HG02970 (cell line): ENCODE data around the gene PHC3.
A peak's percentile ranks its signal among the peaks of the same experiment; 100 is the strongest.

Experiments used
- ATAC-seq: cut with Tn5 transposase; IDR thresholded peaks from one replicate; pipeline ENCODE4 v1.9.1; 2021; ENCODE audit warnings: mild to moderate bottlenecking, moderate library complexity, moderate number of reproducible peaks; ENCODE audit not compliant: unreplicated experiment, low FRiP score

PHC3 gene

GRCh38 chr3:170189398-170190256 is 8.1 kb upstream of the PHC3 start:
- ATAC-seq = no peak

GRCh38 chr3:170180079-170180907 is 1.2 kb downstream of the PHC3 start:
- no peak for ATAC-seq

GRCh38 chr3:170179432-170179831 is 2.1 kb downstream of the PHC3 start:
- no peak for ATAC-seq

GRCh38 chr3:170178651-170179050 is 2.9 kb downstream of the PHC3 start:
- no peak for ATAC-seq

- ATAC-seq = no peak
Observed at GRCh38 chr3:170171563-170171962, 10.0 kb downstream of the PHC3 start.

- ATAC-seq = no peak
Observed at GRCh38 chr3:170164717-170165116, 16.8 kb downstream of the PHC3 start.

GRCh38 chr3:170163956-170164645 is 17.4 kb downstream of the PHC3 start:
- no peak for ATAC-seq

- no peak for ATAC-seq
Observed at GRCh38 chr3:170162630-170163029, 18.9 kb downstream of the PHC3 start.

- ATAC-seq = no peak
Observed at GRCh38 chr3:170162052-170162451, 19.5 kb downstream of the PHC3 start.

GRCh38 chr3:170159933-170160332 is 21.6 kb downstream of the PHC3 start:
- no peak for ATAC-seq

- ATAC-seq = no peak
Observed at GRCh38 chr3:170159459-170159858, 22.1 kb downstream of the PHC3 start.

GRCh38 chr3:170155604-170156003 is 25.9 kb downstream of the PHC3 start:
- no peak for ATAC-seq

GRCh38 chr3:170154569-170155143 is 26.9 kb downstream of the PHC3 start:
- ATAC-seq = peak; percentile 69

- no peak for ATAC-seq
Observed at GRCh38 chr3:170154084-170154483, 27.4 kb downstream of the PHC3 start.

GRCh38 chr3:170151536-170151935 is 30.0 kb downstream of the PHC3 start:
- no peak for ATAC-seq

- ATAC-seq = no peak
Observed at GRCh38 chr3:170149016-170149415, 32.5 kb downstream of the PHC3 start.

GRCh38 chr3:170145278-170145677 is 36.3 kb downstream of the PHC3 start:
- no peak for ATAC-seq

- ATAC-seq = peak; percentile 77
Observed at GRCh38 chr3:170144437-170144843, 37.1 kb downstream of the PHC3 start.

GRCh38 chr3:170142373-170142772 is 39.2 kb downstream of the PHC3 start:
- ATAC-seq = no peak

GRCh38 chr3:170137986-170138385 is 43.5 kb downstream of the PHC3 start:
- ATAC-seq = no peak

- no peak for ATAC-seq
Observed at GRCh38 chr3:170132335-170132734, 49.2 kb downstream of the PHC3 start.
